Left cardiac atrium (tissue), 4 donors: ENCODE results near the gene ETNK1. TPM values are rescaled to one million over a fixed set of nuclear protein-coding genes. Genes with fewer than 3 reads are reported as not detected.

Experiments
- ATAC-seq, 2 donors: fragments of 200-7000 bp; cut with Tn5 transposase; one replicate each; pipeline ENCODE4 v1.9.1; 2020; ENCODE audit warnings: mild to moderate bottlenecking in 2 of 2, moderate library complexity in 2 of 2
- DNase-seq: peaks from one replicate; pipeline ENCODE4 v3.0.0-alpha.2; 2020
- intact Hi-C, 2 donors: fragments of 100-400 bp; cut with DNase I; formaldehyde crosslinking; loops; one replicate each; pipeline versions ENCODE4 v1.14.1 to v1.15.1; 2022 to 2023
- total RNA-seq, 2 donors: library from RNA; stranded (reverse); fragmentation: NEBNext Ultra II Directional; extraction: Animal tissue kit (Norgen Biotek cat#: 25700); gene quantifications; one replicate each; pipeline ENCODE4 v1.2.1, GENCODE V29; 2021
- donor health status: DM: no; HTN: yes; CAD: no.
- donor health status: DM: no; HTN: yes; CAD: no; lungs with severe emphysema.
- donor health status: DM: yes; HTN: yes; CAD: no.
- donor health status: Dilated cardiomyopathy.

ETNK1 gene
- total RNA-seq, 2 donors from 2014 or later, result 22.8 to 28.5 TPM

- no peak for DNase-seq
- ATAC-seq, result no peak
- intact Hi-C loops, result no loop called here
Measured at GRCh38 chr12:22628228-22628627, 3.3 kb downstream of the ETNK1 start.

GRCh38 chr12:22631863-22632463 lies 7.0 kb downstream of the ETNK1 start:
- ATAC-seq, result no peak
- intact Hi-C loops, result loop anchor here in 1 of 2 donors (10.0 kb wide), 1 partner anchor 107 kb away; no protein-coding TSS in a partner anchor
- no peak for DNase-seq

GRCh38 chr12:22634883-22635282 lies 9.9 kb downstream of the ETNK1 start:
- DNase-seq (no peak), ATAC-seq (no peak)
- intact Hi-C loops, result loop anchor here in 1 of 2 donors (10.0 kb wide), 1 partner anchor 110 kb away; no protein-coding TSS in a partner anchor

- intact Hi-C loops, result loop anchor here in 1 of 2 donors (10.0 kb wide), 1 partner anchor 111 kb away; no protein-coding TSS in a partner anchor
- DNase-seq, result no peak
- ATAC-seq, result no peak
Measured at GRCh38 chr12:22635812-22636211, 10.8 kb downstream of the ETNK1 start.

- intact Hi-C loops, result no loop called here
- ATAC-seq, result no peak
- no peak for DNase-seq
Measured at GRCh38 chr12:22640851-22641250, 15.9 kb downstream of the ETNK1 start.

GRCh38 chr12:22641353-22642053 lies 16.5 kb downstream of the ETNK1 start:
- ATAC-seq (no peak), DNase-seq (no peak)
- intact Hi-C loops, result no loop called here

GRCh38 chr12:22648668-22649067 lies 23.7 kb downstream of the ETNK1 start:
- DNase-seq, result no peak
- no peak for ATAC-seq
- intact Hi-C loops, result no loop called here

GRCh38 chr12:22653075-22653474 lies 28.1 kb downstream of the ETNK1 start:
- ATAC-seq, result no peak
- intact Hi-C loops, result no loop called here
- DNase-seq, result no peak

GRCh38 chr12:22653791-22654190 lies 28.8 kb downstream of the ETNK1 start:
- ATAC-seq, result no peak
- intact Hi-C loops, result no loop called here
- no peak for DNase-seq

- intact Hi-C loops, result no loop called here
- ATAC-seq (no peak), DNase-seq (no peak)
Measured at GRCh38 chr12:22656376-22656775, 31.4 kb downstream of the ETNK1 start.

GRCh38 chr12:22656831-22657230 lies 31.9 kb downstream of the ETNK1 start:
- intact Hi-C loops, result no loop called here
- DNase-seq (no peak), ATAC-seq (no peak)

GRCh38 chr12:22657538-22657937 lies 32.6 kb downstream of the ETNK1 start:
- intact Hi-C loops, result no loop called here
- DNase-seq (no peak), ATAC-seq (no peak)

GRCh38 chr12:22658214-22658613 lies 33.2 kb downstream of the ETNK1 start:
- ATAC-seq (no peak), DNase-seq (no peak)
- intact Hi-C loops, result no loop called here

- DNase-seq, result no peak
- intact Hi-C loops, result no loop called here
- ATAC-seq, result no peak
Measured at GRCh38 chr12:22662356-22662755, 37.4 kb downstream of the ETNK1 start.

GRCh38 chr12:22665476-22665875 lies 40.5 kb downstream of the ETNK1 start:
- ATAC-seq (no peak), DNase-seq (no peak)
- intact Hi-C loops, result no loop called here

- DNase-seq, result no peak
- no peak for ATAC-seq
- intact Hi-C loops, result no loop called here
Measured at GRCh38 chr12:22667122-22667521, 42.2 kb downstream of the ETNK1 start.

- intact Hi-C loops, result no loop called here
- DNase-seq (no peak), ATAC-seq (no peak)
Measured at GRCh38 chr12:22668441-22668840, 43.5 kb downstream of the ETNK1 start.

GRCh38 chr12:22670762-22671161 lies 45.8 kb downstream of the ETNK1 start:
- intact Hi-C loops, result no loop called here
- no peak for ATAC-seq
- no peak for DNase-seq

- intact Hi-C loops, result no loop called here
- no peak for DNase-seq
- no peak for ATAC-seq
Measured at GRCh38 chr12:22672951-22673350, 48.0 kb downstream of the ETNK1 start.

GRCh38 chr12:22677781-22678574 lies 53.0 kb downstream of the ETNK1 start:
- DNase-seq (no peak), ATAC-seq (no peak)
- intact Hi-C loops, result no loop called here
